GM21526 (cell line): Measurements from ENCODE around the gene CHODL.

Experiments used
- ATAC-seq: cut with Tn5 transposase; IDR thresholded peaks from one replicate; pipeline ENCODE4 v1.9.1; 2021; ENCODE audit warnings: moderate library complexity; ENCODE audit not compliant: unreplicated experiment, low FRiP score

CHODL gene

GRCh38 chr21:18285379-18285778, 40.7 kb downstream of the CHODL start:
- ATAC-seq = no peak

- ATAC-seq = no peak
Observed at GRCh38 chr21:18289876-18290275, 45.2 kb downstream of the CHODL start.

- no peak for ATAC-seq
Observed at GRCh38 chr21:18294100-18294499, 49.5 kb downstream of the CHODL start.

GRCh38 chr21:18298228-18298627, 53.6 kb downstream of the CHODL start:
- ATAC-seq = no peak
